ENCODE data around the gene TMPRSS3. TPM values are rescaled to one million over a fixed set of nuclear protein-coding genes. Genes with fewer than 3 reads are reported as not detected.

TMPRSS3 gene
- total and polyA plus RNA-seq, 10 donors: 0.22 to 6.0 (median 0.70) TPM; not detected in 1

GRCh38 chr21:42440187-42440792 is 44.4 kb upstream of the TMPRSS3 start:
- no peak for TF ChIP-seq CTCF (IDR thresholded peaks at IDR 0.05 in 8 of 11, conservative IDR thresholded peaks at IDR 0.05 in 3 of 11)
- TF ChIP-seq POLR2A (IDR thresholded peaks at IDR 0.05): no peak
- TF ChIP-seq POLR2AphosphoS5 (IDR thresholded peaks at IDR 0.05): no peak
- peaks cover 0 to 10% (median 2%) of the 10 kb centered on the region in 8 donors for H3K9me3 ChIP-seq
- H3K4me3 ChIP-seq: no peak overlapping the region
- peak overlapping the region in 1 of 8 donors; percentile 16 for H3K27ac ChIP-seq
- intact Hi-C loops (cut with DNase I; ENCODE audit: low total_unique reads): loop anchor here (10.0 kb wide), 1 partner anchor 55 kb away; no protein-coding TSS in a partner anchor
- DNase-seq: peak; percentile 38
- no peaks in the 10 kb centered on the region for H3K4me1 ChIP-seq
- WGBS, 5 donors: 68 to 86% (median 80%) methylated on average over 12 of the region's 12 CpGs
- peaks cover 0 to 49% (median 0%) of the 10 kb centered on the region in 6 donors for H3K36me3 ChIP-seq
- H3K27me3 ChIP-seq (replicated peaks in 1 of 7): peaks cover 0 to 49% (median 3%) of the 10 kb centered on the region in 7 donors

GRCh38 chr21:42439284-42440186 is 43.7 kb upstream of the TMPRSS3 start:
- intact Hi-C loops (cut with DNase I; ENCODE audit: low total_unique reads): loop anchor here (10.0 kb wide), 1 partner anchor 55 kb away; no protein-coding TSS in a partner anchor
- Histone ChIP-seq H3K27me3 (replicated peaks in 1 of 7) (peaks cover 0 to 49% (median 3%) of the 10 kb centered on the region in 7 donors), H3K4me3 (no peak overlapping the region), H3K36me3 (peaks cover 0 to 51% (median 2%) of the 10 kb centered on the region in 6 donors), H3K4me1 (no peaks in the 10 kb centered on the region), H3K9me3 (peaks cover 0 to 10% (median 2%) of the 10 kb centered on the region in 8 donors), H3K27ac (peak overlapping the region in 1 of 8 donors; percentile 16)
- DNase-seq: peak; percentile 66
- TF ChIP-seq POLR2AphosphoS5 (IDR thresholded peaks at IDR 0.05): no peak
- TF ChIP-seq POLR2A (IDR thresholded peaks at IDR 0.05): no peak
- TF ChIP-seq CTCF (IDR thresholded peaks at IDR 0.05 in 8 of 11, conservative IDR thresholded peaks at IDR 0.05 in 3 of 11): no peak
- 72 to 75% (median 74%) methylated on average over 17 of the region's 17 CpGs for WGBS, 5 donors

- Histone ChIP-seq H3K27ac (no peak overlapping the region), H3K4me1 (no peaks in the 10 kb centered on the region), H3K27me3 (replicated peaks in 1 of 7) (peaks cover 0 to 42% (median 3%) of the 10 kb centered on the region in 7 donors), H3K9me3 (peaks cover 0 to 11% (median 2%) of the 10 kb centered on the region in 8 donors), H3K4me3 (no peak overlapping the region), H3K36me3 (peaks cover 0 to 55% (median 2%) of the 10 kb centered on the region in 6 donors)
- WGBS, 5 donors: 82 to 91% (median 87%) methylated on average over 25 of the region's 25 CpGs
- intact Hi-C loops (cut with DNase I; ENCODE audit: low total_unique reads): no loop called here
- TF ChIP-seq POLR2A (IDR thresholded peaks at IDR 0.05) (no peak), POLR2AphosphoS5 (IDR thresholded peaks at IDR 0.05) (no peak), CTCF (IDR thresholded peaks at IDR 0.05 in 8 of 11, conservative IDR thresholded peaks at IDR 0.05 in 3 of 11) (no peak)
- DNase-seq: peak; percentile 71
Measured at GRCh38 chr21:42438316-42439205, 42.7 kb upstream of the TMPRSS3 start.

Data from spleen (tissue), 11 donors.